ENCODE data around the gene ZWILCH. TPM values are rescaled to one million over a fixed set of nuclear protein-coding genes. Genes with fewer than 3 reads are reported as not detected.

ZWILCH gene
- total and polyA plus RNA-seq, 2 donors (not counting 1 experiment from before 2014, with no cell fraction given), result 14.5 to 25.4 TPM

DNA sequence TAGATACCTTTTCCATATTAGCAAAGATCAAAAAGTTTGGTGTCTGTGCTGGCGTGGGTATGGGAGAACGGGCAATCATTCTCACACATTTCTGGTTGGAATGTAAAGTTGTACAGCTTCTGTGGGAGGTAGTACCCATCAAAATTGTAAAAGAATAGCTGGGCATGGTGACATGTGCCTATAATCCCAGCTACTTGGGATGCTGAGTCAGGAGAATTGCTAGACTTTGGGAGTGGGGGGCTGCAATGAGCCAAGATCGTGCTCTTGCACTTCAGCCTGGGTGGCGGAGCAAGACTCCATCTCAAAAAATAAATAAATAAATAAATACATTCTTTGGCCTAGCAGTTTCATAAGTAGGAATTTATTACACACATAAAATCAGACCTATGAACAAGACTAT, 37.8 kb downstream of the ZWILCH start:
- no peak overlapping the region for H2AFZ ChIP-seq (ENCODE audit: low read length)
- H4K20me1 ChIP-seq (ENCODE audit: control insufficient read depth, extremely low read depth, insufficient read depth, low read length), result no peaks in the 10 kb centered on the region
- peaks cover 4% of the 10 kb centered on the region for H3K36me3 ChIP-seq (ENCODE audit: control insufficient read depth, insufficient read depth, low read length)
- H3K4me1 ChIP-seq (ENCODE audit: control insufficient read depth, extremely low read depth, insufficient read depth, low read length), result no peaks in the 10 kb centered on the region
- no peak overlapping the region for H3K27ac ChIP-seq (ENCODE audit: insufficient read depth, low read length)
- no peak overlapping the region for H3K4me3 ChIP-seq (replicated peaks in 1 of 4; ENCODE audit: control extremely low read depth in 1 of 4, insufficient read depth in 1 of 4, low read depth in 3 of 4, low read length in 4 of 4)
- DNase-seq (ENCODE audit: low read depth in 2 of 2), result no peak
- H3K27me3 ChIP-seq (ENCODE audit: control insufficient read depth, insufficient read depth, low read length), result no peaks in the 10 kb centered on the region
- no peaks in the 10 kb centered on the region for H3K9me3 ChIP-seq (ENCODE audit: control insufficient read depth, insufficient read depth, low read depth, low read length)
- H3K79me2 ChIP-seq (ENCODE audit: control insufficient read depth, insufficient read depth, low read length), result no peaks in the 10 kb centered on the region
- H3K9ac ChIP-seq (ENCODE audit: insufficient read depth, low read length), result no peak overlapping the region
- no peak overlapping the region for H3K4me2 ChIP-seq (ENCODE audit: extremely low read depth, insufficient read depth, low read length)
- TF ChIP-seq, protein P1, sequence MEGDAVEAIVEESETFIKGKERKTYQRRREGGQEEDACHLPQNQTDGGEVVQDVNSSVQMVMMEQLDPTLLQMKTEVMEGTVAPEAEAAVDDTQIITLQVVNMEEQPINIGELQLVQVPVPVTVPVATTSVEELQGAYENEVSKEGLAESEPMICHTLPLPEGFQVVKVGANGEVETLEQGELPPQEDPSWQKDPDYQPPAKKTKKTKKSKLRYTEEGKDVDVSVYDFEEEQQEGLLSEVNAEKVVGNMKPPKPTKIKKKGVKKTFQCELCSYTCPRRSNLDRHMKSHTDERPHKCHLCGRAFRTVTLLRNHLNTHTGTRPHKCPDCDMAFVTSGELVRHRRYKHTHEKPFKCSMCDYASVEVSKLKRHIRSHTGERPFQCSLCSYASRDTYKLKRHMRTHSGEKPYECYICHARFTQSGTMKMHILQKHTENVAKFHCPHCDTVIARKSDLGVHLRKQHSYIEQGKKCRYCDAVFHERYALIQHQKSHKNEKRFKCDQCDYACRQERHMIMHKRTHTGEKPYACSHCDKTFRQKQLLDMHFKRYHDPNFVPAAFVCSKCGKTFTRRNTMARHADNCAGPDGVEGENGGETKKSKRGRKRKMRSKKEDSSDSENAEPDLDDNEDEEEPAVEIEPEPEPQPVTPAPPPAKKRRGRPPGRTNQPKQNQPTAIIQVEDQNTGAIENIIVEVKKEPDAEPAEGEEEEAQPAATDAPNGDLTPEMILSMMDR (conservative IDR thresholded peaks at IDR 0.05 in 1 of 2, IDR thresholded peaks at IDR 0.05 in 1 of 2; ENCODE audit: low read depth in 1 of 2, low read length in 2 of 2), result no peak
- no peak for TF ChIP-seq EZH2 (IDR thresholded peaks at IDR 0.05; ENCODE audit: low read length, missing control alignments)

DNA sequence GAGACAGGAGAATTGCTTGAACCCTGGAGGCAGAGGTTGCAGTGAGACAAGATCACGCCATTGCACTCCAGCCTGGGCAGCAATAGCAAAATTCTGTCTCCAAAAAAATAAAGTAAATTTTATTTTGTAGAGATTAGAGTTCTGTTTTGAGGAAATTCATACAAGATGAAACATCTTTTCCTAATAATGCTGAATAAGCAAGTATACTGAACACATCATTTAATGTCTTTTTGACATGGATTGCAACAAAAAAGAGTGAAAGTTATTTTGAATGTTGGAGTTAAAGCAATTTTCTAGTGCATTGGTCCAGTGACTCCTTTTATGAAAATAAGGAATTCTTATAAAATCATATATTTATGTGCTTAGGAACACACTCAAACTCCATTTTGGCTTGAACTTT, 40.1 kb downstream of the ZWILCH start:
- Histone ChIP-seq H3K9ac (ENCODE audit: insufficient read depth, low read length) (no peak overlapping the region), H3K27me3 (ENCODE audit: control insufficient read depth, insufficient read depth, low read length) (no peaks in the 10 kb centered on the region), H3K79me2 (ENCODE audit: control insufficient read depth, insufficient read depth, low read length) (no peaks in the 10 kb centered on the region), H2AFZ (ENCODE audit: low read length) (no peak overlapping the region), H3K4me3 (replicated peaks in 1 of 4; ENCODE audit: control extremely low read depth in 1 of 4, insufficient read depth in 1 of 4, low read depth in 3 of 4, low read length in 4 of 4) (no peak overlapping the region), H3K9me3 (ENCODE audit: control insufficient read depth, insufficient read depth, low read depth, low read length) (no peaks in the 10 kb centered on the region), H3K36me3 (ENCODE audit: control insufficient read depth, insufficient read depth, low read length) (peaks cover 4% of the 10 kb centered on the region), H3K4me1 (ENCODE audit: control insufficient read depth, extremely low read depth, insufficient read depth, low read length) (no peaks in the 10 kb centered on the region), H4K20me1 (ENCODE audit: control insufficient read depth, extremely low read depth, insufficient read depth, low read length) (no peaks in the 10 kb centered on the region), H3K4me2 (ENCODE audit: extremely low read depth, insufficient read depth, low read length) (no peak overlapping the region), H3K27ac (ENCODE audit: insufficient read depth, low read length) (no peak overlapping the region)
- TF ChIP-seq, protein P1 (conservative IDR thresholded peaks at IDR 0.05 in 1 of 2, IDR thresholded peaks at IDR 0.05 in 1 of 2; ENCODE audit: low read depth in 1 of 2, low read length in 2 of 2), result no peak
- TF ChIP-seq EZH2 (IDR thresholded peaks at IDR 0.05; ENCODE audit: low read length, missing control alignments), result no peak
- no peak for DNase-seq (ENCODE audit: low read depth in 2 of 2)

DNA sequence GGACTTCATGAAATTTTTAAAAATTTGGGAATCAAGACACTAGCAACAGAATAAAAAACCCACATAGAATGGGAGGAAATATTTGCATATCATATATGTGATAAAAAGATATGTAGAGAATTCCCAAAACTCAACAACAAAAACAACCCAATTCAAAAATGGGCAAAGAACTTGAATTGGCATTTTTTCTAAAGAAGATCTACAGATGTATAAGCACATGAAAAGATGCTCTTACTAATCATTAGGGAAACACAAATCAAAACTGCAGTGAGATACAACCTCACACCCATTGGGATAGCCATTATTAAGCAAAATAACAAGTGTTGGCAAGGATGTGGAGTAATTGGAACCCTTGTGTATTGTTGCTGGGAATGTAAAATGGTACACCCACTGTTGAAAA, 50.6 kb downstream of the ZWILCH start:
- Histone ChIP-seq H3K9me3 (ENCODE audit: control insufficient read depth, insufficient read depth, low read depth, low read length) (no peaks in the 10 kb centered on the region), H4K20me1 (ENCODE audit: control insufficient read depth, extremely low read depth, insufficient read depth, low read length) (no peaks in the 10 kb centered on the region), H3K27me3 (ENCODE audit: control insufficient read depth, insufficient read depth, low read length) (no peaks in the 10 kb centered on the region), H3K4me1 (ENCODE audit: control insufficient read depth, extremely low read depth, insufficient read depth, low read length) (no peaks in the 10 kb centered on the region), H2AFZ (ENCODE audit: low read length) (no peak overlapping the region), H3K27ac (ENCODE audit: insufficient read depth, low read length) (no peak overlapping the region), H3K9ac (ENCODE audit: insufficient read depth, low read length) (no peak overlapping the region), H3K4me2 (ENCODE audit: extremely low read depth, insufficient read depth, low read length) (no peak overlapping the region), H3K4me3 (replicated peaks in 1 of 4; ENCODE audit: control extremely low read depth in 1 of 4, insufficient read depth in 1 of 4, low read depth in 3 of 4, low read length in 4 of 4) (no peak overlapping the region), H3K79me2 (ENCODE audit: control insufficient read depth, insufficient read depth, low read length) (no peaks in the 10 kb centered on the region), H3K36me3 (ENCODE audit: control insufficient read depth, insufficient read depth, low read length) (peaks cover 1% of the 10 kb centered on the region)
- TF ChIP-seq, protein P1 (conservative IDR thresholded peaks at IDR 0.05 in 1 of 2, IDR thresholded peaks at IDR 0.05 in 1 of 2; ENCODE audit: low read depth in 1 of 2, low read length in 2 of 2), result no peak
- TF ChIP-seq EZH2 (IDR thresholded peaks at IDR 0.05; ENCODE audit: low read length, missing control alignments), result no peak
- DNase-seq (ENCODE audit: low read depth in 2 of 2), result no peak
